OCI-LY3 (cell line): ENCODE results near the gene PPP1R9A.

ENCODE experiments used
- EZH2phosphoT487 ChIP-seq: fragments of 200-600 bp; shearing (Covaris generic); IDR thresholded peaks from 2 replicates; pipeline ENCODE4 v1.6.1; 2018; ENCODE audit warnings: antibody characterized with exemption, mixed run types, low read depth
- TF ChIP-seq, protein P1 (sequence below): fragments of 200-600, 300-600 bp; sonication (generic); IDR thresholded peaks from 2 replicates; pipeline ENCODE4 v1.5.1; 2014; ENCODE audit warnings: antibody characterized with exemption, low read length, low read depth

DNA sequence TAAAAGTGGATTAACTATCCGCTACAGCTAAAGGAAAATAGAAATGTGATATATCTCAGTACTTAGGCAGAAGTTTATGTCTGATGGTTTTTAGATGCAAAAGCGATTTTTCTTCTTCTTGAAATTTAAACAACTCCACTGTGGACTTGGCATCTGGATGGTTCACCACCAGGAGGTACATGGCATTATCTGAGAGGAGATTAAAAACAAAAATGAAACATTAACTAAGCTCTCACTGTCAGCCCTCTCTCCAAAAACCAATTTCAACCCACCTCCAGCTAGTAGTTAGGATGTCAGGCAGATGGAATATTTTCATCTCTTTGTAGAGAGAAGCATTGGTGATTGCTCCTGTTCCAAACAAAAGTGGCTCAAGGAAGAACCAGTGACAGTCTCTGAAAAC, 404.0 kb downstream of the PPP1R9A start:
- TF ChIP-seq, protein P1, sequence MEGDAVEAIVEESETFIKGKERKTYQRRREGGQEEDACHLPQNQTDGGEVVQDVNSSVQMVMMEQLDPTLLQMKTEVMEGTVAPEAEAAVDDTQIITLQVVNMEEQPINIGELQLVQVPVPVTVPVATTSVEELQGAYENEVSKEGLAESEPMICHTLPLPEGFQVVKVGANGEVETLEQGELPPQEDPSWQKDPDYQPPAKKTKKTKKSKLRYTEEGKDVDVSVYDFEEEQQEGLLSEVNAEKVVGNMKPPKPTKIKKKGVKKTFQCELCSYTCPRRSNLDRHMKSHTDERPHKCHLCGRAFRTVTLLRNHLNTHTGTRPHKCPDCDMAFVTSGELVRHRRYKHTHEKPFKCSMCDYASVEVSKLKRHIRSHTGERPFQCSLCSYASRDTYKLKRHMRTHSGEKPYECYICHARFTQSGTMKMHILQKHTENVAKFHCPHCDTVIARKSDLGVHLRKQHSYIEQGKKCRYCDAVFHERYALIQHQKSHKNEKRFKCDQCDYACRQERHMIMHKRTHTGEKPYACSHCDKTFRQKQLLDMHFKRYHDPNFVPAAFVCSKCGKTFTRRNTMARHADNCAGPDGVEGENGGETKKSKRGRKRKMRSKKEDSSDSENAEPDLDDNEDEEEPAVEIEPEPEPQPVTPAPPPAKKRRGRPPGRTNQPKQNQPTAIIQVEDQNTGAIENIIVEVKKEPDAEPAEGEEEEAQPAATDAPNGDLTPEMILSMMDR, result no peak
- no peak for TF ChIP-seq EZH2phosphoT487
